Ectodermal cell (in vitro differentiated cells): ENCODE results near the gene PRPF39. TPM values are rescaled to one million over a fixed set of nuclear protein-coding genes. Genes with fewer than 3 reads are reported as not detected.

Source experiments
- H3K27ac ChIP-seq: 2 replicates; pipeline ENCODE4 v1.7.0; 2013; ENCODE audit warnings: mild to moderate bottlenecking, low read depth, low read length; ENCODE audit not compliant: insufficient read depth, poor library complexity, severe bottlenecking
- H3K27me3 ChIP-seq: 2 replicates; pipeline ENCODE4 v1.7.0; 2013; ENCODE audit warnings: mild to moderate bottlenecking, low read length; ENCODE audit not compliant: insufficient read depth, control insufficient read depth, poor library complexity, severe bottlenecking
- H3K36me3 ChIP-seq: one replicate; pipeline ENCODE4 v1.7.0; 2013; ENCODE audit warnings: low read length; ENCODE audit not compliant: control insufficient read depth, insufficient read depth
- H3K4me1 ChIP-seq: one replicate; pipeline ENCODE4 v1.7.0; 2013; ENCODE audit warnings: low read length; ENCODE audit not compliant: control insufficient read depth, insufficient read depth
- H3K4me3 ChIP-seq: 2 replicates; pipeline ENCODE4 v1.7.0; 2013; ENCODE audit warnings: low read depth, low read length, control low read depth; ENCODE audit not compliant: insufficient read depth
- H3K9me3 ChIP-seq: 2 replicates; pipeline ENCODE4 v1.7.0; 2013; ENCODE audit warnings: mild to moderate bottlenecking, low read length, moderate library complexity; ENCODE audit not compliant: control insufficient read depth
- WGBS, 2 experiments: methylation state at CpG; one replicate each; pipeline ENCODE4 v1.1.7; 2013; ENCODE audit warnings: missing lambda C conversion rate in 2 of 2; 5-methylcytosine and 5-hydroxymethylcytosine counted together
- polyA plus RNA-seq, 4 experiments: library from polyadenylated mRNA; stranded (reverse); fragments of 50-300 nt; gene quantifications; one replicate each; pipeline ENCODE4 v1.2.3, GENCODE V29; 2013

The PRPF39 gene, protein sequence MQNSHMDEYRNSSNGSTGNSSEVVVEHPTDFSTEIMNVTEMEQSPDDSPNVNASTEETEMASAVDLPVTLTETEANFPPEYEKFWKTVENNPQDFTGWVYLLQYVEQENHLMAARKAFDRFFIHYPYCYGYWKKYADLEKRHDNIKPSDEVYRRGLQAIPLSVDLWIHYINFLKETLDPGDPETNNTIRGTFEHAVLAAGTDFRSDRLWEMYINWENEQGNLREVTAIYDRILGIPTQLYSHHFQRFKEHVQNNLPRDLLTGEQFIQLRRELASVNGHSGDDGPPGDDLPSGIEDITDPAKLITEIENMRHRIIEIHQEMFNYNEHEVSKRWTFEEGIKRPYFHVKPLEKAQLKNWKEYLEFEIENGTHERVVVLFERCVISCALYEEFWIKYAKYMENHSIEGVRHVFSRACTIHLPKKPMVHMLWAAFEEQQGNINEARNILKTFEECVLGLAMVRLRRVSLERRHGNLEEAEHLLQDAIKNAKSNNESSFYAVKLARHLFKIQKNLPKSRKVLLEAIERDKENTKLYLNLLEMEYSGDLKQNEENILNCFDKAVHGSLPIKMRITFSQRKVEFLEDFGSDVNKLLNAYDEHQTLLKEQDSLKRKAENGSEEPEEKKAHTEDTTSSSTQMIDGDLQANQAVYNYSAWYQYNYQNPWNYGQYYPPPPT
- 56.6 TPM for polyA plus RNA-seq (2013, experiment 1 of 4)
- polyA plus RNA-seq (2013, experiment 2 of 4): 52.2 TPM
- 41.9 TPM for polyA plus RNA-seq (2013, experiment 3 of 4)
- polyA plus RNA-seq (2013, experiment 4 of 4): 44.5 TPM

DNA sequence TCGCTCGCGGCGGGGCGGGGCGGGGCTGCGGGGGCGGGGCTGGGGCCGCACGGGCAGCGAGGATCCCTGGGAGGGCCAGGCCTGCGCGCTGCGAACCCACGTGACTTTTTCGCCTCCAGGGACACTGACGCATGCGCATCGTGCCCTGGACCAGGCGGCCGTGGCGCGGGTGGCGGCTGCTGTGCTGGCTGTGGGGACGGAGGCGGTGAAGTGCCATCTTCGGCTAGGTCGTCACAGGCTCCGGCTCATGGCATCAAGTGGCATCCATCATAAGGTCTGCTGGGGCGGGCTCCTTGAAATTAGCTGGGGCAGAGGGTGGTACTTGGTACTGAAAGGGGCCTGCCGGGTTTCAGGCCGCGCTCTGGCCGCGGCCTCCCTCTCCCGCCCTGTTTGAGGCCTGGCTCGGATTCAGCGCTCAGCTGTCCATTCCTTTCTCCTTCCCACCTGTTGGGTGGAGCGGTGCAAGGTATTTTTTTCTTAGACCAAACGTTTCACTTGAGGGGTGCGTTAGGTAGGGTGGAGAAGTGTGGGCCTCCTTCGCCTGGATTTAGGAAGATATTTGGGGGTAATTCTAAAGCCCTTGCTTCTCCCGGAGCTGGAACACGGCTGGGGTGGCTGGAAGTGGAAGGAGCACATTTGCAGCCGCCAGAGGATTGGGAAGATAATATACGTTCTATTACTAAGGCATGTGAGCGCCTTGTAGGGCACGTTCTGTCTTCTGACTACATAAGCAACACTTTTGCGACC lies at the start of gene PRPF39:
Gene PRPF39, plus strand, starts transcription at position 141 of the 747 bp plus-strand sequence. CDS start 11,124 bp downstream, outside the sequence.
- H3K9me3 ChIP-seq: no peaks in the 10 kb centered on the region
- WGBS, 2 experiments: 0% methylated on average over 48 to 49 of the region's 49 CpGs
- H3K27ac ChIP-seq: peak within 1 kb of the TSS; percentile 64
- H3K36me3 ChIP-seq: no peaks in the 10 kb centered on the region
- no peaks in the 10 kb centered on the region for H3K4me1 ChIP-seq
- H3K27me3 ChIP-seq: no peaks in the 10 kb centered on the region
- peak within 1 kb of the TSS; percentile 66 for H3K4me3 ChIP-seq

DNA sequence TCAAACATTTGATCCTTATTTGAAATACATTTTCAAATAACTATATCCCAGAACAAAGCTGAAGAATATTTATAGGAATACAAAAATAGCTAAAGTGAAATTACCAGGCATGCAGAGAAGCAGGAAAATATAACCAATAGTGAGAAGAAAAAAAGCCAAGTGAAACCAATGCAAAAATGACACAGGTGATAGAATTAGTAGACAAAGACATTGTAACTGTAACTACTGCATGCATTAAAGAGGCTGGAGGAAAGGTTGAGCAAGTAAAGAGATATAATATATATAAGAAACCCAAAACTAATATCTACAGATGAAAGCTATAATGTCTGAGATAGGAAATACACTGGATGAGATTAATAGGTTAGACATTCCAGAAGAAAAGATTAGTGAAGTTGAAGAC lies 49.2 kb upstream of the PRPF39 start:
- Histone ChIP-seq H3K4me1 (no peaks in the 10 kb centered on the region), H3K9me3 (no peaks in the 10 kb centered on the region), H3K27ac (no peak overlapping the region), H3K36me3 (peaks cover 22% of the 10 kb centered on the region), H3K4me3 (no peak overlapping the region), H3K27me3 (no peaks in the 10 kb centered on the region)

DNA sequence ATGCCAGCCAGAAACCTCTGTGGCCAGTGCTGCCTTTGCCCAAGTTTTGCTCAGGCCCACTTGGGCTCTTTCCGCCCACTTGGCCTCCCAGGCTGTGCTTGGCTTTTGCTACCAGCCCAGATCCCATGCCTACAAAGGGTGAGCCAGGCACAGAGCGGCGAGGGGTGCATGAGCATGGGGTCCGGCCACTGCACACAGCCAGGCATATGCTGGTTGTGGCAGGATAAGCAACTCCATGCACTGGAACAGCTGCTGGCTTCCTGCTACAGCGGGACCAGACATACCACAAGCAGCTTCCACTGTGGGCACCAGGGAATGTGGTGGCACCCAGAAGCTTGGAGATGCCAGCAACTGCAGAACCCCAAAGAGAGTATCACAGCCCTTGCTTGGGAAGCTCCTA lies 45.7 kb upstream of the PRPF39 start:
- Histone ChIP-seq H3K9me3 (no peaks in the 10 kb centered on the region), H3K27me3 (no peaks in the 10 kb centered on the region), H3K36me3 (peaks cover 23% of the 10 kb centered on the region), H3K27ac (no peak overlapping the region), H3K4me3 (no peak overlapping the region), H3K4me1 (no peaks in the 10 kb centered on the region)
- WGBS, 2 experiments: 94 to 98% methylated on average over 5 of the region's 5 CpGs

DNA sequence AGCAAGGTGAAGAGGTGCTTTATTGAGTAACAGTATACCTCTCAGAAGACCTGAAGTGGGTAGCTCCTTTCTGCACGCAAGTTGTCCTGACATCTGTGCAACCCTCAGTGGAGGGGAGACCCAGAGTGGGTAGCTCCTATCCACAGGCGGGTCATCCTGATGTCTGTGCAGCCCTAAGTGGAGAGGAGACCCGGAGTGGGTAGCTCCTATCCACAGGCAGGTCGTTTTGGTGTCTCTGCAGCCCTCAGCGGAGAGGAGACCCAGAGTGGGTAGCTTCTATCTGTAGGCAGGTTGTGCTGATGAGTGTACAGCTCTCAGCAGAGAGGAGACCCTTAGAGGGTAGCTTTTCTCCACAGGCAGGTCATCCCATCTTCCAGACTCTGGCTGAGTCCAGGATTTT lies 45.1 kb upstream of the PRPF39 start:
- no peak overlapping the region for H3K4me3 ChIP-seq
- no peaks in the 10 kb centered on the region for H3K4me1 ChIP-seq
- H3K27me3 ChIP-seq: no peaks in the 10 kb centered on the region
- 93 to 95% methylated on average over 5 of the region's 5 CpGs for WGBS, 2 experiments
- no peaks in the 10 kb centered on the region for H3K9me3 ChIP-seq
- no peak overlapping the region for H3K27ac ChIP-seq
- H3K36me3 ChIP-seq: peaks cover 23% of the 10 kb centered on the region

DNA sequence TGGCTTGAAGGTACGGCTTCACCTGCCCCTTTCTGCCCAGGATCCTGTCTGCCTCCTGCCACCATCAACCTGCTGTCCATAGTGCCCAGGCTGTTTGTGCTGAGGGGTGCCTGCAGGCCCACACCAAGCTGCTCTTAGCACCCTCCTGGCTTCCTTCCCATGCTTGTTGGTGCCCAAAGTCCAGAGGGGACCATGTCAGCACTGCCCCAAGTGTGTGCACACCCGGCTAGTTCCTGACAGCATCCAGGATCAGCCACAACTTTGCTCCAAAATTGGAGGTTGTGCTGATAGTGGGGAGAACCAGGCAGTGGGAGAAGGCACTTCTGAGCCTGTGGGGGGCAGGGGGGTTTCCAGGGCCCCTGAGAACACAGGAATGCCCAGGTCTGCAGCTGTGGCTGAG lies 44.5 kb upstream of the PRPF39 start:
- no peaks in the 10 kb centered on the region for H3K9me3 ChIP-seq
- no peaks in the 10 kb centered on the region for H3K27me3 ChIP-seq
- no peak overlapping the region for H3K27ac ChIP-seq
- H3K4me1 ChIP-seq: no peaks in the 10 kb centered on the region
- peaks cover 23% of the 10 kb centered on the region for H3K36me3 ChIP-seq
- no peak overlapping the region for H3K4me3 ChIP-seq
- WGBS, 2 experiments: 94 to 96% methylated on average over 2 of the region's 2 CpGs

DNA sequence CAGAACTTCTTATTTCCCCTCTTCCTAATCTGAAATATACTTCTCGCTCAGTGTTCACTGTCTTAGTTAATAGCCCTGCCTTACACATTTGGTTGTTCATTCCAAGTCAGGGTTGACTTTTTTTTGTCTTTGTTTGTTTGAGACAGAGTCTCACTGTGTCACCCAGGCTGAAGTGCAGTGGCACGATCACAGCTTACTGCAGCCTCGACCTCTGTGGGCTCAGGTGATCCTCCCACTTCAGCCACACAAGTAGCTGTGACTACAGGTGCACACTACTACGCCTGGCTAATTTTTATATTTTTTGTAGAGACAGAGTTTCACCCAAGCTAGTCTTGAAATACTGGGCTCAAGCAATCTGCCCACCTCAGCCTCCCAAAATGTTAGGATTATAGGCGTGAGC lies 42.3 kb upstream of the PRPF39 start:
- H3K27me3 ChIP-seq: no peaks in the 10 kb centered on the region
- H3K36me3 ChIP-seq: peaks cover 33% of the 10 kb centered on the region
- H3K4me1 ChIP-seq: no peaks in the 10 kb centered on the region
- no peak overlapping the region for H3K4me3 ChIP-seq
- 96 to 97% methylated on average over 5 of the region's 5 CpGs for WGBS, 2 experiments
- H3K27ac ChIP-seq: no peak overlapping the region
- no peaks in the 10 kb centered on the region for H3K9me3 ChIP-seq

DNA sequence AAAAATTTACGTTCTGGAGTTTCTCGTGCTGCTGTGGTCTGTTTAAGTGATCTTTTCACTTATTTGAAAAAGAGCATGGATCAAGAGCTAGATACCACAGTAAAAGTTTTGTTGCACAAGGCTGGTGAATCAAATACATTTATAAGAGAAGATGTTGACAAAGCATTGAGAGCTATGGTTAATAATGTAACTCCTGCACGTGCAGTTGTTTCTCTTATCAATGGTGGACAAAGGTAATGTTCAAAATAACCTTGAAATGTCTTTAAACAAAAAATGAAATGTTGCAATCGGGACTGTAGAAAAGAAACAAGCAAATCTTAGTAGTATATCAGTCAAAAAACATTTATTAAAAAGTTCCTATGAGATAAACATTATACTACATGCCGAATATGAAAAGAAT lies 39.3 kb upstream of the PRPF39 start:
- H3K27ac ChIP-seq: no peak overlapping the region
- no peak overlapping the region for H3K4me3 ChIP-seq
- 96 to 97% methylated on average over 3 to 4 of the region's 5 CpGs for WGBS, 2 experiments
- peaks cover 12% of the 10 kb centered on the region for H3K36me3 ChIP-seq
- no peaks in the 10 kb centered on the region for H3K4me1 ChIP-seq
- no peaks in the 10 kb centered on the region for H3K9me3 ChIP-seq
- no peaks in the 10 kb centered on the region for H3K27me3 ChIP-seq

DNA sequence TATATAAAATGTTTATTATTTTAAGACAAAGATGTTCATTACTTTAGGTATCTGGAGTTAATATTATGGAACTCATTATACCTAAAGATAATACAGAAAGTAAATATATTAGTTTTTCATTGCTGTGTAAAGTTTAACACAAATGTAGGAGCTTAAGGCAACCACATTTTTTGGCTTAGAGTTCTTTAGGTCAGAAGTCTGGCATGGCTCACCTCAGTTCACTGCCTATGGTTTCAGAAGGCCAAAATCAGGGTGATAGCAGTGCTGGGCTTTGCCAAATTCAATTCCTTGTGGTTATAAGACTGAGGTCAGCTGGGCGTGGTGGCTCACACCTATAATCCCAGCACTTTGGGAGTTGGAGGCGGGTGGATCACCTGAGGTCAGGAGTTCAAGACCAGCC lies 35.5 kb upstream of the PRPF39 start:
- H3K4me1 ChIP-seq: no peaks in the 10 kb centered on the region
- H3K9me3 ChIP-seq: no peaks in the 10 kb centered on the region
- 92 to 94% methylated on average over 2 of the region's 2 CpGs for WGBS, 2 experiments
- H3K36me3 ChIP-seq: peaks cover 11% of the 10 kb centered on the region
- no peak overlapping the region for H3K4me3 ChIP-seq
- no peak overlapping the region for H3K27ac ChIP-seq
- no peaks in the 10 kb centered on the region for H3K27me3 ChIP-seq

DNA sequence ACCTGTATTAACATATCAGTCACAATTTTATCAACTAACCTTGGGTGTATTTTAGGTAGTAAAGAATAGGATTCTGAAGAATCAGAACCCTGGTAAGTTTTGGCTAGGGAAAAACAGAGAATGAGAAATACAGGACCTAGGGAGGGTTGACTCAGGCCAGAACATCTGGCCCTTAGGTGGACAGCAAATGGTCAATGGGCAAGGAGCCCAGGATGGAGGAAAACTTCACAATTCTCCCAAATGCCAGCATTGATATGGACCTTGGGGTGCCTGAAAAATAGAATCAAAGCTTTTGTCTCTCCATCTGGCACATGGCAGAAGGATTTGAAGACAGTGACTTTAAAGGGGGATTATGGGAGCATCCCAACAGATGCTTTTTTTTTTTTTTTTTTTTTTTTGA lies 32.7 kb upstream of the PRPF39 start:
- Histone ChIP-seq H3K9me3 (no peaks in the 10 kb centered on the region), H3K4me3 (no peak overlapping the region), H3K27ac (no peak overlapping the region), H3K27me3 (no peaks in the 10 kb centered on the region), H3K36me3 (peaks cover 8% of the 10 kb centered on the region), H3K4me1 (no peaks in the 10 kb centered on the region)

DNA sequence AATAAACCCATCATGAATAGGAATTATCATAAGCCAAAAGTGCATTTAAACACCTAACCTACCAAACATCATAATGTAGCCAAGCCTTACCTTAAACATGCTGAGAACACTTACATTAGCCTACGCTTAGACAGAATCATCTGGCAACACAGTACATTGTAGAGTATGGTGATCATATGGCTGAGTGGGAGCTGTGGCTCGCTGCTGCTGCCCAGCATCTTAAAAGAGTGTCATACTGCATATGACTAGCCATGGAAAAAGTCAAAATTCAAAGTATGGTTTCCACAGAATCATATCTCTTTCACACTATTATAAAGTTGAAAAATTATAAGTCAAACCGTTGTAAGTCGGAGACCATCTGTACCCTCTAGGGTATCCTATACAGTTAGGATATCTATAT lies 32.0 kb upstream of the PRPF39 start:
- Histone ChIP-seq H3K36me3 (peaks cover 3% of the 10 kb centered on the region), H3K9me3 (no peaks in the 10 kb centered on the region), H3K4me3 (no peak overlapping the region), H3K27ac (no peak overlapping the region), H3K4me1 (no peaks in the 10 kb centered on the region), H3K27me3 (no peaks in the 10 kb centered on the region)
- 75 to 82% methylated on average over 2 to 4 of the region's 4 CpGs for WGBS, 2 experiments
